Endothelial cell (in vitro differentiated cells): Measurements from ENCODE around the gene SLC9A9. TPM values are rescaled to one million over a fixed set of nuclear protein-coding genes. Genes with fewer than 3 reads are reported as not detected.

Experiments
- DNase-seq: peaks from one replicate; pipeline ENCODE4 v3.0.0; 2021; ENCODE audit warnings: low spot score
- H3K27ac Mint-ChIP-seq: one replicate; pipeline ENCODE4 v1.8.0; 2021; ENCODE audit warnings: mixed read lengths, inconsistent platforms; ENCODE audit not compliant: unreplicated experiment
- H3K27me3 Mint-ChIP-seq: one replicate; pipeline ENCODE4 v1.8.0; 2021; ENCODE audit warnings: mild to moderate bottlenecking, moderate library complexity, mixed read lengths, inconsistent platforms; ENCODE audit not compliant: unreplicated experiment
- H3K36me3 Mint-ChIP-seq: one replicate; pipeline ENCODE4 v1.8.0; 2021; ENCODE audit warnings: mild to moderate bottlenecking, low read depth, mixed read lengths, inconsistent platforms; ENCODE audit not compliant: unreplicated experiment
- H3K4me1 Mint-ChIP-seq: one replicate; pipeline ENCODE4 v1.8.0; 2021; ENCODE audit warnings: mild to moderate bottlenecking, mixed read lengths, inconsistent platforms; ENCODE audit not compliant: unreplicated experiment
- H3K4me3 Mint-ChIP-seq: one replicate; pipeline ENCODE4 v1.8.0; 2021; ENCODE audit warnings: mild to moderate bottlenecking, mixed read lengths, inconsistent platforms; ENCODE audit not compliant: unreplicated experiment
- H3K9me3 Mint-ChIP-seq: one replicate; pipeline ENCODE4 v1.8.0; 2021; ENCODE audit warnings: mixed read lengths, inconsistent platforms; ENCODE audit not compliant: unreplicated experiment
- CTCF ChIP-seq: fragments of 200-600 bp; sonication (generic); IDR thresholded peaks from one replicate; pipeline ENCODE4 v1.5.0; 2021; ENCODE audit warnings: antibody characterized with exemption; ENCODE audit not compliant: unreplicated experiment
- total RNA-seq: library from RNA; stranded (reverse); fragmentation: NEBNext Ultra II Directional; extraction: Animal tissue kit (Norgen Biotek cat#: 25700); gene quantifications from one replicate; pipeline ENCODE4 v1.2.1, GENCODE V29; 2021; ENCODE audit not compliant: unreplicated experiment

The SLC9A9 gene
- total RNA-seq, 1 donor from 2014 or later, result 7.9 TPM

- Mint-ChIP-seq H3K4me1 (no peaks in the 10 kb centered on the region), H3K27me3 (no peaks in the 10 kb centered on the region), H3K4me3 (no peak overlapping the region), H3K36me3 (no peaks in the 10 kb centered on the region), H3K27ac (no peak overlapping the region), H3K9me3 (no peaks in the 10 kb centered on the region)
- TF ChIP-seq CTCF, result no peak
- no peak for DNase-seq
Observed at GRCh38 chr3:143764840-143765239, 83.4 kb downstream of the SLC9A9 start.

GRCh38 chr3:143763564-143764162 lies 84.6 kb downstream of the SLC9A9 start:
- no peaks in the 10 kb centered on the region for H3K27me3 Mint-ChIP-seq
- no peak overlapping the region for H3K27ac Mint-ChIP-seq
- TF ChIP-seq CTCF, result peak; percentile 39
- H3K4me3 Mint-ChIP-seq, result no peak overlapping the region
- DNase-seq, result no peak
- H3K36me3 Mint-ChIP-seq, result no peaks in the 10 kb centered on the region
- no peaks in the 10 kb centered on the region for H3K9me3 Mint-ChIP-seq
- H3K4me1 Mint-ChIP-seq, result no peaks in the 10 kb centered on the region

- no peak for DNase-seq
- no peak for TF ChIP-seq CTCF
- no peaks in the 10 kb centered on the region for H3K9me3 Mint-ChIP-seq
- H3K36me3 Mint-ChIP-seq, result no peaks in the 10 kb centered on the region
- peak overlapping the region; percentile 7 for H3K27ac Mint-ChIP-seq
- no peak overlapping the region for H3K4me3 Mint-ChIP-seq
- H3K27me3 Mint-ChIP-seq, result no peaks in the 10 kb centered on the region
- H3K4me1 Mint-ChIP-seq, result peaks cover 15% of the 10 kb centered on the region
Observed at GRCh38 chr3:143757691-143758090, 90.6 kb downstream of the SLC9A9 start.

- TF ChIP-seq CTCF, result no peak
Observed at GRCh38 chr3:143755978-143756377, 92.3 kb downstream of the SLC9A9 start.

GRCh38 chr3:143754090-143754489 lies 94.2 kb downstream of the SLC9A9 start:
- TF ChIP-seq CTCF, result no peak
- Mint-ChIP-seq H3K27ac (no peak overlapping the region), H3K36me3 (no peaks in the 10 kb centered on the region), H3K4me3 (no peak overlapping the region), H3K27me3 (no peaks in the 10 kb centered on the region), H3K9me3 (no peaks in the 10 kb centered on the region), H3K4me1 (peaks cover 27% of the 10 kb centered on the region)
- no peak for DNase-seq

More at GRCh38 chr3:143755978-143756377, 92.3 kb downstream of the SLC9A9 start:
- no peak for DNase-seq
- Mint-ChIP-seq H3K9me3 (no peaks in the 10 kb centered on the region), H3K4me3 (no peak overlapping the region), H3K4me1 (peaks cover 18% of the 10 kb centered on the region), H3K27me3 (no peaks in the 10 kb centered on the region), H3K36me3 (no peaks in the 10 kb centered on the region), H3K27ac (no peak overlapping the region)
